Activated CD4-positive, CD25-positive, alpha-beta regulatory T cell treated with anti-CD3 and anti-CD28 coated beads, Interleukin-2, amount 50 U/mL, for 72 hours (primary cell): ENCODE measurements around the gene PLA2G2D.

Experiments
- DNase-seq: peaks from one replicate; pipeline ENCODE4 v3.0.0; 2021

The PLA2G2D gene

DNA sequence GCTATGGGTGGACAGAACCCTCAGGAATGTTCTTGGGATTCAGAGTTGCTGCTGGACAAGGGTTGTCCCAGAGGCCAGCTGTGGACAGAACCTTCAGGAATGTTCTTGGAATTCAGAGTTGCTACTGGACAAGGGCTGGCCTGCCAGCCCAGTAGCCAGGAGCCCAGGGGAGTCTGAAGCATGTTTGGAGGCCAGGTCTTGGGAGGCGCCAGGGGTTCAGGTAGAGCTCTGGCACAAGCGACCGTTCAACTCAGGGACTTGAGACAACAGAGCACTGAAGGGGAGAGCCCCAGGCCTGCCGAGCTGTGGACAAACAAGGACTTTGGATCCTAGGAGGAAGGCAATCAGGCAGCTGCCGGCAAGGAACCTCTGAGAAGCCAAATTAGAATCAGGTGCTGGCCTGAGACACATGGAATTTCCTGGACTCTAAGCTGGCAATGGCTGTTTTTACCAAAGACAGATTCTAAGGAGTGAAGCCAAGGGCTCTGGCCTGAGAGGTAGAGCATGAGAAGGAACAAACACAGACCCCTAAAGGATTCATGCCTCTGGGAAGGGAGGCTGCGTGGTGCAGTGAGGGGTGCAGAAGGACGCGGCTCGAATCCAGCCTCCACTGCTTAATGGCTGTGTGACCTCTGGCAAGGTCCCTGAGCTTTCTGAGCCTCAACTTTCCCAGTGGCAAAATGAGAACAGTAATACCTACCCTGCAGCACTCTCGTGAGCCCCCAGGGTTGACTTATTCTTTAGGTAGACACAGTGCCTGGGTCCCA is 36.0 kb downstream of the PLA2G2D start:
- no peak for DNase-seq

DNA sequence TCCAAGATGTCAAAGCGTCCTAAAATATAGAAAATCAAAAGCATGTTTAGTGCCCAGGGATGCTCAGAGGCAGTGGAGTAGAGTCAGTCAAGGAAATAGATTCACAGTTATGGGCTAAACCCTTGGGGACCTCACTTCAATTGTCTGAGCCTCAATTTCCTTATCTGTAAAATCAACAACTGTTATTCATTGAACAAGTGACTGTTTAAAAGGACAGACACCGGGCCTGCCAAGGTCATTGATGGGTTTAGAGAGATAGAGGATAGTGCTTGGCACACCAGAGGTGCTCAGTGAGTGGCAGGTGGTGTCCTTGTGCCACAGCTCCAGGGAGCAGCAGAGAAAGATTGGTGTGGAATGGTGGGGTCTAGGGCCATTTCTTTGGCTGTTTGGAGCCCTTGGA is 36.6 kb downstream of the PLA2G2D start:
- no peak for DNase-seq

DNA sequence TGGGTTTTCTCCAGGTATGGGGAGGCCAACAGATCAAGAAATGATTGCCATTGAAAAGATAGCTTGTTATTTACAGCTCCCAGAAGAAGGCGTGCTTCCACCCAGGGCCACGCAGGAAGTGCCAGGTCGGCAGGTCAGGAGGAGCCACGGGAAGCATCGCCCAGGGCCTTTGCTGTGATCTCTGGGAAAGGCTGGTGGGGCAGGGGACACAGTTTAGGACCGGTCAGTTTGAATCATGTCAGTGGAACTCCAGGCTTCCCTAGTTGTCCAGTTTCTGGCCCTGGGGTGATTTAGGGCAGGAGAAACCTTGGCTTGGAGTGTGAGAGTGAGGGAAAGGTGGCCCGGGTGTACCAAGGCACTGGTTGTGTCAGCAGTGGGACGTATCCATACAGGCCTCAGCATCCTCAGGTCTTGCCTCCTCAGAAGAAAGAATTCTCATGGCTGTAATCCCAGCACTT is 38.0 kb downstream of the PLA2G2D start:
- DNase-seq: no peak

DNA sequence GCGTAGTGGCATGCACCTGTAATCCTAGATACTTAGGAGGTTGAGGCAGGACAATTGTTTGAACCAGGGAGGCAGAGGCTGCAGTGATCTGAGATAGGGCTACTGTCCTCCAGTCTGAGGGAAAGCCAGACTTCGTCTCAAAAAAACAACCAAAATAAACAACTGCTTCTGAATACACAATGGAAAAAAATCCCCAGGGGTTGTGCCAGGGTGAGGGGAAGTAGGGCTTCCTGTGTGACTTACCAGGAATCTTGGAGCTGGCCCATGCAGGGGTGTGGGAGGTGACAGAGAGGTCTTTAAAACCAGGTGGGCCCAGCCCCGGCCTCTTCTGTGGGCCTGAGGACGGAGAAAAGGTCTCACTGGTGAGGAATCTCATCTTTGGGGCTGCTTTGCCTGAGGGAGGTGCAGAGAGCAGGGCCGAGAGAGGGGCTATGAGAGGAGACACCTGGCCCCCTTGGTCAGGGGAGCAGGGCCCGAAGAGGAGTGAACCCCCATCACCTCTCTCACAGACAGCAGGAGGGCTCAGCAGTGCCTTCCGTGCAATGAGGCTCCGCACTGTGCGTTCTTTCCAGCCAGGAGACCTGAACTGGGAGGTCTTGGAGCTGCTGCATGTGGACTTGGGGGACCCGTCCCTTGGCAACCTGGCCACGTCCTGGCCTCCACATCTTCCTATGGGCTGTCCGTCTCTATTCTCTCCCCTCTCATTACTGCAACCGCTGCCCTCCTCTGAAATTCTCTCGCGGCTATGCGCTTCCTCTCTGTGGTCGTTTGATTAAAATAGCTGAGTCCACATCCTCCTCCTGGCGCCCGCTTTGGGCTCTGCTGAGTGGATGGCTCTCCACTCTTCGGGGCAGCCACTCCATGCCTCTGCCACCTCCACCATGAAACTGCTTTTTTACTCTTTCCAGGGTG is 38.6 kb downstream of the PLA2G2D start:
- DNase-seq: no peak

DNA sequence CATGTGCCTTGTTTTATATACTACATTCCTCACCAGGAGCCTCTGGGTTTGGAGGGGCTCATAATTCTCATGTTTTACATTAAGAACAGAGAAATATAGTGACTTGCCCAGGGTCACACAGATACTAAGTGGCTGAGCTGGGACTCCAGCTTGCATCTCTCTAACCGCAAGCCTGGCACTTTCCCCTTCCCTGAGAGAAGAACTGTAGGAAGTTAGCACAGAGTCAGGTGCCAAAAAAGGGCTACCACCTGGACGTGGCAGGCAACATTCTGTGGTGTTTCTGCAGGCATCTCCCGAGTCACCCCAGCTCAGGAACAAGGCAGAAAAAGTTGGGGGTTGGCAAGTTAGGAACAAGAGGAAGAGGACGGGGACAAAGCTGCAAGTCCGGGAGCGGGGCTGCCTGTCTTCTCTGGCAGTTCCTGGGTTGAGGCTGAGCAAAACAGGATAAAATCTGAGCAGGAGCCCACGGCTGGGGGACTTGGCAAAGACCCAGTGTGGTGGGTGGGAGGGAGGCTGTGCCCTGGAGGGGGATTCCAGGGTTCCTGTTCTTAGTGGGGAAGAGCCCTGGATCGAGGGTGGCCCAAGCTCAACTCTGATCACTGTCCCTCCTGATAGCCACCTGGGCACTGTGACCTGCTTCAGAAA is 39.6 kb downstream of the PLA2G2D start:
- DNase-seq: no peak

DNA sequence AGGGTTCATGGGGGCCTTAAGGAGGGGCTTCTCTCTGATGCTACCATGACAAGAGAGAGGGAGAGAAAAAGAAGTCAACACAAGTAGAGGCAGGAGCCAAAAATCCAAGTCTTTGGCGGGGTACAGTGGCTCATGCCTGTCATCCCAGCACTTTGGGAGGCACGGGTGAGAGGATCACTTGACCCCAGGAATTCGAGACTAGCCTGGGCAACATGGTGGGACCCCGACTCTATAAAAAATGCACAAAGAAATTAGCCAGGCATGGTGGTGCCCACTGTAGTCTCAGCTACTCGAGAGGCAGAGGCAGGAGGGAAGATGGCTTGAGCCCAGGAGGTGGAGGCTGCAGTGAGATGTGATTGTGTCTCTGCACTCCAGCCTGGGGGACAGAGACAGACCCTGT is 40.6 kb downstream of the PLA2G2D start:
- DNase-seq: no peak

DNA sequence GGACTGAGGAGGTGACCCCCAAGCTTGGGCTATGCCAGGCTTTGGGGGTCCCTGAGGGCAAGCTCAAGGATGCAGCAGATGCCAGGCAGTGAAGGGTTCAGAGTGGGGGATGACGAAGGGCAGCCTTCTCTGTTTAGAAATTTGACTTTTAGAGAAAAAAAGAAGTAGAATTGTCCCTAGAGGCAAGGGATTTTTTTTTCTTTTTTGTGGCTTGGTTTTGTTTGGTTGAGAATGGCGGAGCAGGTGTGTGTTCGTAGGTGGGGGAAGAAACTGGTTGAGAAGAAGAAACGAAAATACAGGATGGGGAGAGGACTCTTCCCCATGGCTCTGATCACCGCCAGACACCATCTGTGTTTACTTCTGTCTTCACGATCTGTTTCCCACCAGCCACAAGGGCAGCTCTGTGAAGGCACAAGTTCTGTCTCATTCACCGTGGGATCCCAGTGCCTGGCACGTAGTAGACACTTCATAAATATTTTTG is 41.1 kb downstream of the PLA2G2D start:
- no peak for DNase-seq

DNA sequence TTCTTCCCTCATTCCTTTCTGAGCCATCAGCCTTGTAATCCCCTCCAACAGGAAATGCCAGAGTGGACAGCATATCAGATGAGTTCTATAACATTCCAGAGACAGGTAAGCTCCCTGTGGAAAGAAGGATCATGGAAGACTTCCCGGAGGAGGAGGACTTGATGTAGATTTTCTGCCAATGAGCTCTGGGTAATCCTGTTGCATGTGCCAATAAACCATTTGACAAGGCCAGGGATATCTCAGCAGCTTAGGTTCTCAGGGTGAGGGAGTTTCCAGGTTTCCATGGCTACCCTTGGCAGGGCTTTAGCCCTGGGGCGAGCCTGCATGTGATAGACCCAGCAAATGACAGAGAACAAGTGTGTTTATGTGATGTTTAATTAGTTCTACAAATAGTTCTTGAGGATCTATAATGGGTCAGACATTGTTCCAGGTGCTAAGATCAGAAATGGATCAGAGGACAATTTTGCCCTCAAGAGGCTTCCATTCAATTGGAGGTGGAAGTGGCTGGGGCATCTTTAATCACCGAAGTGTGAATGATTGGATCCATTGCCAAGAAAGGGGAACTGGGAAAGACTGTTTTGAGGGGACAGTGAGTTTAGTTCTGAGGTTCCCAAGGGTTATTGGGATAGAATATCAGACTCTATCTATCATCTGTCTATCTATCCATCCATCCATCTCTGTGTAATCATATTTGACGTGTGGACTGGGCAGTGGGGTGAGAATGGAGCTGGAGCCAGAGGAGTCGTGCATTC is 42.5 kb downstream of the PLA2G2D start:
- DNase-seq: no peak

DNA sequence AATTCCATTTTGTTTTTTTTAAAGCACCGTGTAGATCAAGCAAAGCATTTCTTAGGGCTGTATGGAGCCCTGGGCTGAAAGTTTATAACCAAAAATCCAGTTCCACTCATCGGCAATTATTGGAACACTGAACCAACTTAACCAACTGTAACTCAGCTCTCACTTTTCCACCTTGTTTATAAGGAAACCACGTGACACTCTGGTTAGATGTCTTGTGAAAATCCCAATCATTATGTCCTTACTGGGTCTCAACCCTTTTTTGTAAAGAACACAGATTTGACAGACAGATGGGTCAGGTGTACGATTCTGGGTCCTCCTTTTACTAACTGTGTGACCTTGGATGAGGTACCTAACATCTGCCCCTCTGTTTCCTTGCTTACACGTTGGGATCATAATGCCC is 43.1 kb downstream of the PLA2G2D start:
- DNase-seq: no peak

DNA sequence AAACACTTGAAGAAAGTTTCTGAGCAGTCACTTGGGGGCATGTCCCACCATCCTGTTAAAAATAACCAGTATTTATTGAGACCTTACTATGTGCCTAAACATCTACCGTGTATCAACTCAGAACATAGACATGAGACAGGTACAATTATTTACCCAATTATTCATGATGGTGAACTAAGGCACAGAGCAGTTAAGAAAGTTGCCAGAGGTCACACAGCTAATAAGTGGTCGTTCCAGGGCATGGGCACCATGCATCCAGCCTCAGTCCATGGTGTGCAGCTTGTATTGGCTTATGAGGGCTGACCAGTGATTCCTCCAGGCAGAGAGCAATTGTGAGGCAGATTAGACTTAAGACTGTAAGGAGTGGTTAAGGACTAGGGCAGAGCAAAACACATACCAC is 44.0 kb downstream of the PLA2G2D start:
- DNase-seq: no peak

DNA sequence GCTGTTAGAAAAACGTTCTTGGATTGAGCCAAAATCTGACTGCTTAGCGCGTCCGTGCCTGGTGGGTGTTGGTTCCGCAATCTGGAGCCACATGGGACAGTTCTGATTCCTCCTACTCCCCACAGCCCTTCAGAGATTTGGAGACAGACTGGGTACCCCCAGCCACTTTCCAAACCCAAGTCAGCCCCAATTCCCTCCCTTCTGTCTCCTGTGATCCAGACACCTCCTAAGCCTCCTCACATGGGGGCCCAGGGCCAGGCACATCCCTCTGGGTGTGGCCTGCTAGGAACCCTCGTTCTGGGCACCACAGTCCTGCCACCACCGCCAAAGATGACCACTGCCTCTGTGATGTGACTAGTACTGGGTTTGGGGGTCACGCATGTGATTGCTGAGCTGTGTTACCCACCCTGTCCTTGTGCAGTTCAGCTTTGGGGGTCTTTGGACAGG is 44.6 kb downstream of the PLA2G2D start:
- no peak for DNase-seq

DNA sequence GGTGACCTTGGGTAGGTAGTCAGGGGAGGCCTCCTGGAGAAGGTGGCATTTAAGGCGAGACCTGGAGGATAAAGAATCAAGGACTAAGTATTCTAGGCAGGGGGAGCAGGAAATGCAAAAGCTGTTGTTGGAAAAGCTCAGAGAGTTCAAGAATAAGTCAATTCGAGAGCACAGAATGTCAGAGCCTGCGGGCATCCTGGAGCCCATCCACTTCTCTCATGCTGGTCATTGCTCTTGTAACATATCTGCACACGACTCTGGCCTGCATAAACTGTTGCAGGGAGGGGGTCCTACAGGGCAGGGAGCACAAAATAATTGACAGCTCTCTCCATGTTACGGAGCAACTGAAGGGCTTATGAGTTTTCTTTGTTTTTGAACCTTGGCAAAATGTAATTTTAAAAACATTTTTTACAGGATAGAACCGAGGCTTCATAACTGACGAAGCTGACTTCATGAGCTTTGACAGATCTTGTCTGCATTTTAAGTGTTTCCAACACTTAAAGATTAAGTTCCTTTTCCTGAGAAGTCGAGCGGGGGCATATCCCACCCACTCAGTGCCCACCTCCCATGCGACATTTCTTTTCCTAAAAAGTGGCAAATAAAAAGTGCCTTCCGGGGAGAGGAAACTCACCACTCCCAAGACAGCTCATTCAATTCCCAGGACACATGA is 45.1 kb downstream of the PLA2G2D start:
- no peak for DNase-seq

DNA sequence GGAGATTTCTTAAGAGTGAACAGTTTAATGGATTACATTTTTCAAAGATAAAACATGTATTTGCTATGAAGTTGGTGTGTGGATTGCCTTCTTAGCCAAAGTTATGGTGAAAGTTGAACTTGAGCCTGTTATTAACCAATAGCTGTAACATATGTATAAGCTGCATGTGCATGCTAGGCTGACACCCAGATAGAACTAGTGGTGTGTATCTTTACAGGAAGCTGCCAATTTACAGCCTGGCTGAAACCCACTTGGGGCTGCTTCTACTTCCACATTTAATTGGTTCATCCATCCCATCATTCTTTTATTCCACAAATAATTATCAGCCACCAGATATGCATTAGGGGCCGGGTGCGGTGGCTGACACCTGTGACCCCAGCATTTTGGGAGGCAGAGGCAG is 46.1 kb downstream of the PLA2G2D start:
- no peak for DNase-seq

DNA sequence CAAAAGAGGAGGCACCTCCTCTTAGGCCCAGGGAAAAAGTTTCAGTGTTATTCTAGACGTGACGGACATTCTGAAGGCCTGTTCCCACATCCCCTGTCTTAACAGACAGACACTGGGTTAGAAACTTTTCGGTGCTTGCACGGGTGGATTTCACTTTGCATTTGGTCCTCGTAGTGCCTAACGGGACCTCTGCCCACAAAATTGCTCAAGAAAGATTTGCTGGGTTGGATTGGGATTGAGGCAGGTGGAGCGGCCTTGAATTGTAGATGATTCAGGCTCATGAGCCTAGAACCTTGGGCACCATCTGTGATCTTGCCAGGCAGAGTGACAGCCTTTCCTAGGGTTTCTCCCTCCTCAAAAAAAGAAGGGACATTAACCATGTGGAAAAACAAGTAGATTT is 46.6 kb downstream of the PLA2G2D start:
- no peak for DNase-seq

DNA sequence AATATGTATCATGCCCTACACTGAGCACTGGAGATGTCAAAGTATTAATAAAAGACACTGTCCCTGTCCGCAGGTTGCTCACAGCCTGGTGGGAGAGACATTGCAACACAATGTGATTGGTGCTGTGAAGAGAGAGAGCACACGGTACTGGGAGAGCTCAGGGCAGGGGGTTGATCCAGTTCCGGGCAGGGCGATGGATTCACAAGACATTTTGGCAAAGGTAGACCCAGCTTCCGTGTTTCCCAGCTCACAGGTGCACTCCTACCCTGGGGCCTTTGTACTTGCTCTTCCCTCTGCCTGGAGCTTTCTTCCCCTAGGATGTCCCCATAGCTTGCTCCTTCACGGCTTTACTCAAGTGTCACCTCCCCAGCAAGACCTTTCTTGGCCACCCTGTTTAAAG is 47.9 kb downstream of the PLA2G2D start:
- no peak for DNase-seq

DNA sequence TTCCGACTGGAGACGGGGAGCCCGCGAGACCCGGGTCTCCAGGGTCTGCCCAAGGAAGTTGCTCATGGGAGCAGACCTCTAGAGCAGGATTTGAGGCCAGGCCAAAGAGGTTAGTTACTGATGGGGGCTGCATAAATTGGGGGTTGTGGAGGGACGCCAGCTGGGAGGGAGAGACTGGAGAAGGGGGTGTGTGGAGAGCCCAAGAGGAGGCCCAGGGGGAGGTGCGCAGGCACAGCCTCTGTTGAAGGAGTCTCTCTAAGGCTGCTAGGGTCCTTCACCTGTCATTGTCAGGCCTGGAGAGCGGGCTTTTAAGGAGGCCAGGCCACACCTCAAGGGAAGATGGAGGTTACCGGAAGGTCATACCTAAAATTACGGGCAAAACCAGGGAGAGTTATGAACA is 49.0 kb downstream of the PLA2G2D start:
- no peak for DNase-seq

DNA sequence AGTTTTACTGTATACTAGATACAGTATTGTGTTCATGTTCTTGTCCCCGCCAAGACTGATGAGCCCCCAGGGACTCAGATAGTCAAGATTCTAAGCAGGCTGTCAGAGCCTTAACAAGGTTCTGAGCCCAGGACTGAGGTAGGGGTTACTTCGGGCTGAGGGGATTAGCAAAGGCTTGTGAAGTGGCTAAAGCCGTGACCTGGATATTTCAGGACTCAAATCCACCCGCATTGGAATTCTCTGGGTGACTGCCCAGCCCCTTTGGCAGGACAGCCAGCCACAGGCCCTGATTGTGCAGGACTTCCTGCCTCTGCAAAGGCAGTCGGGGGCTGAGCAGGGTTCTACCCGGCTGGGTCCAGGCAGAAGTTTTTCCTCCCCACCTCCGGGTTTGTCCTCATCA is 49.5 kb downstream of the PLA2G2D start, which contains the start of gene PLA2G5:
Gene PLA2G5 (plus strand): TSS at position 321 of the 400 bp plus-strand sequence. CDS start 14,637 bp downstream, outside the sequence.
- no peak for DNase-seq

DNA sequence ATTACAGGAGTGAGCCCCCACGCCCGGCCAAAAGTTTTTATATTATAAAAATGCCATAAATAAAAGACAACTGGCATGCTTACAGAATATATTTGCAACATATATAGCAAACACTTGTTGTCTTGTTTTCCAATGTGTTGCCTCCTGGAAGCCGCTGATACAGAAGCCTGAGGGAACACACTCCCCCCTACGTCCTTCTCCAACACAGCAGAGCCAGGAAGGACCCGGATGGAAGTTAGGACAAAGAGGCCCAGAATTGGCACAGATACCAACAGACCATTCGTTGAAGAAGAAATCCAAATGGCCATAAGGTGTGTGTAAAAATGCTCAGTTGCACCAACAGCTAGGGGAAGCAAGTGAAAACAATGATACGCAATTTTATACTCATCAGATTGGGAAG is 50.6 kb downstream of the PLA2G2D start:
- no peak for DNase-seq

DNA sequence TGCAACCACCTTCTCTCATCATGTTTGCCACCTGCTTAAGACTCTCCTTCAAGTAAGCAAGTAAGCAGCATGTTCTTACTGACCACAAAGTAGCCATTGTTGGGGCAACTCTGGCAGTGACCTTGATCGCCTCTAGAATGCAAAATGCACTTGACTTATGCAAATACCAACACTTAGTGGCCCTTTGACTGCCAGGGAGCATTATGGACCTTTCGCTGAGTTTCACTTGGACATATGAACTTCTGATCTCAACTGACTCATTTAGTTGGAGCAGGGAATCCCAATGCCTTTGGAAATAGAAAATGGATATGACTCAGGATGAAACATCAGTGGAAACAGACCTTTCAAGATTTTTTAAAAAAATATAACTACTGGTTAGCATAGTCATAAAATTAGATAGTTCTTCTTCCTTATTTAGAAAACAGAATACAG is 55.5 kb downstream of the PLA2G2D start:
- DNase-seq: no peak
